ENCODE data around the gene PLEKHA6. TPM values are rescaled to one million over a fixed set of nuclear protein-coding genes. Genes with fewer than 3 reads are reported as not detected.

PLEKHA6 gene
- total RNA-seq, 1 donor from 2014 or later = 4.9 TPM

- intact Hi-C loops (cut with DNase I) = loop anchor here (1.0 to 10.0 kb wide), 3 partner anchors 151 to 499 kb away; partner anchors contain the start of genes GOLT1A and SNRPE
- Histone ChIP-seq H3K4me1 (peaks cover 2 to 4% of the 10 kb centered on the region in 2 donors), H3K4me3 (peak overlapping the region; percentile 48 to 64), H3K36me3 (no peaks in the 10 kb centered on the region), H3K9me3 (no peaks in the 10 kb centered on the region), H3K27ac (no peak overlapping the region), H3K27me3 (no peaks in the 10 kb centered on the region)
- DNase-seq (ENCODE audit: low spot score in 2 of 2) = peak in 1 of 2 donors; percentile 82
- peak; percentile 91 to 99 (median 95) for TF ChIP-seq CTCF (IDR thresholded peaks at IDR 0.05)
Measured at GRCh38 chr1:204363335-204364114, 3.8 kb upstream of the PLEKHA6 start.

- H3K27ac ChIP-seq = no peak overlapping the region
- H3K36me3 ChIP-seq = no peaks in the 10 kb centered on the region
- TF ChIP-seq CTCF (IDR thresholded peaks at IDR 0.05) = no peak
- intact Hi-C loops (cut with DNase I) = loop anchor here (1.0 to 10.0 kb wide), 3 partner anchors 151 to 498 kb away; partner anchors contain the start of genes GOLT1A and SNRPE
- H3K9me3 ChIP-seq = no peaks in the 10 kb centered on the region
- peak overlapping the region; percentile 48 to 64 for H3K4me3 ChIP-seq
- no peaks in the 10 kb centered on the region for H3K27me3 ChIP-seq
- DNase-seq (ENCODE audit: low spot score in 2 of 2) = no peak
- H3K4me1 ChIP-seq = peaks cover 2 to 4% of the 10 kb centered on the region in 2 donors
Measured at GRCh38 chr1:204362984-204363334, 3.2 kb upstream of the PLEKHA6 start.

- no peak overlapping the region for H3K4me3 ChIP-seq
- no peak for TF ChIP-seq CTCF (IDR thresholded peaks at IDR 0.05)
- no peaks in the 10 kb centered on the region for H3K27me3 ChIP-seq
- H3K4me1 ChIP-seq = peaks cover 2 to 4% of the 10 kb centered on the region in 2 donors
- H3K27ac ChIP-seq = no peak overlapping the region
- H3K36me3 ChIP-seq = no peaks in the 10 kb centered on the region
- no peaks in the 10 kb centered on the region for H3K9me3 ChIP-seq
- intact Hi-C loops (cut with DNase I) = loop anchor here (5.0 to 10.0 kb wide), 2 partner anchors 149 to 497 kb away; partner anchors contain the start of genes GOLT1A and SNRPE
- DNase-seq (ENCODE audit: low spot score in 2 of 2) = no peak
Measured at GRCh38 chr1:204361781-204362180, 2.1 kb upstream of the PLEKHA6 start.

- intact Hi-C loops (cut with DNase I) = loop anchor here (5.0 to 10.0 kb wide), 2 partner anchors 149 to 497 kb away; partner anchors contain the start of genes GOLT1A and SNRPE
- H3K27me3 ChIP-seq = no peaks in the 10 kb centered on the region
Measured at GRCh38 chr1:204361341-204361771, 1.6 kb upstream of the PLEKHA6 start.

GRCh38 chr1:204360314-204360713, 585 bp upstream of the PLEKHA6 start:
- no peak for DNase-seq (ENCODE audit: low spot score in 2 of 2)
- H3K27me3 ChIP-seq = no peaks in the 10 kb centered on the region
- H3K27ac ChIP-seq = no peak overlapping the region
- no peaks in the 10 kb centered on the region for H3K36me3 ChIP-seq
- intact Hi-C loops (cut with DNase I) = loop anchor here (5.0 to 10.0 kb wide), 2 partner anchors 148 to 496 kb away; partner anchors contain the start of genes GOLT1A and SNRPE
- no peak for TF ChIP-seq CTCF (IDR thresholded peaks at IDR 0.05)
- no peak overlapping the region for H3K4me3 ChIP-seq
- peaks cover 2 to 4% of the 10 kb centered on the region in 2 donors for H3K4me1 ChIP-seq
- H3K9me3 ChIP-seq = no peaks in the 10 kb centered on the region

More at GRCh38 chr1:204361341-204361771, 1.6 kb upstream of the PLEKHA6 start:
- no peak for DNase-seq (ENCODE audit: low spot score in 2 of 2)
- no peaks in the 10 kb centered on the region for H3K36me3 ChIP-seq
- H3K27ac ChIP-seq = no peak overlapping the region
- H3K9me3 ChIP-seq = no peaks in the 10 kb centered on the region
- peaks cover 2 to 4% of the 10 kb centered on the region in 2 donors for H3K4me1 ChIP-seq
- H3K4me3 ChIP-seq = no peak overlapping the region
- no peak for TF ChIP-seq CTCF (IDR thresholded peaks at IDR 0.05)

All from ascending aorta (tissue), 2 donors.